Pancreas (tissue), 10 donors: Measurements from ENCODE around the gene OR4X2. TPM values are rescaled to one million over a fixed set of nuclear protein-coding genes. Genes with fewer than 3 reads are reported as not detected.
"Not testable (repeated sequence)": the region's sequence is repeated elsewhere in the genome, so short reads cannot be mapped to it uniquely, and the experiment has no call there.

Experiments used
- ATAC-seq, 4 donors: fragments of 200-7000 bp; cut with Tn5 transposase; one replicate each; pipeline versions ENCODE4 v1.8.0 to v1.9.1; 2020; ENCODE audit warnings: mild to moderate bottlenecking in 4 of 4, moderate library complexity in 4 of 4
- DNase-seq, 6 donors: peaks; one replicate each; pipeline ENCODE4 v3.0.0-alpha.2; 2020
- FAIRE-seq: peaks from 2 replicates; lab custom pipeline; 2012; peaks lifted over from hg19 to GRCh38; lab: Jason Lieb, UNC
- H3K27ac ChIP-seq, 4 donors: fragments of 200-600 bp; sonication (generic); 1 replicate in 3 of 4; 2 replicates in 1 of 4; pipeline versions ENCODE4 v1.5.0 to v1.8.0; 2020
- H3K27me3 ChIP-seq, 4 donors: fragments of 200-600 bp; one replicate each; pipeline ENCODE4 v1.8.0; 2021
- H3K36me3 ChIP-seq, 3 donors: fragments of 200-600 bp; sonication (generic) in 1 of 3; one replicate each; pipeline versions ENCODE4 v1.5.0 to v1.8.0; 2020 to 2021
- H3K4me1 ChIP-seq, 3 donors: fragments of 200-600 bp; one replicate each; pipeline ENCODE4 v1.8.0; 2021
- H3K4me3 ChIP-seq, 4 donors: fragments of 200-600 bp; sonication (generic) in 2 of 4; one replicate each; pipeline versions ENCODE4 v1.5.0 to v1.8.0; 2020 to 2021
- H3K9me3 ChIP-seq, 4 donors: fragments of 200-600 bp; one replicate each; pipeline ENCODE4 v1.8.0; 2021
- CTCF ChIP-seq, 4 donors: fragments of 200-600 bp; sonication (generic) in 3 of 4; IDR thresholded peaks; one replicate each; pipeline versions ENCODE4 v1.5.0 to v1.8.0; 2021; ENCODE audit warnings: antibody characterized with exemption in 4 of 4
- WGBS, 2 donors: extraction: QIAGEN DNeasy Blood & Tissue Kit; methylation state at CpG; one replicate each; pipeline ENCODE4 v1.1.7; 2013; 5-methylcytosine and 5-hydroxymethylcytosine counted together
- intact Hi-C, 3 donors: fragments of 100-400 bp; cut with DNase I; formaldehyde crosslinking; loops; one replicate each; pipeline versions ENCODE4 v1.11.1 to v1.14.2; 2022
- polyA plus RNA-seq, 2 donors: library from polyadenylated mRNA; stranded (reverse); fragments of 200-250 nt; gene quantifications; one replicate each; pipeline ENCODE4 v1.2.3, GENCODE V29; 2013
- total RNA-seq, 6 donors: library from RNA; stranded (reverse); fragmentation: NEBNext Ultra II Directional in 4 of 6; extraction: Animal tissue kit (Norgen Biotek cat#: 25700) in 4 of 6; gene quantifications; one replicate each; pipeline versions ENCODE4 v1.2.1 to v1.2.4, GENCODE V29; 2021 to 2023
- donor health status: healthy with polysubstance abuse.
- donor health status: DM: no; HTN: no; CAD: no; lungs with moderate emphysema.
- donor health status: DM: no; HTN: no; CAD: no.
- donor health status: control.
- donor health status: control.
- donor health status: Bipolar disorder and iron deficiency.
- donor health status: DM: yes; HTN: yes; CAD: no.
- donor health status: DM: no; HTN: no; CAD: no.
- donor health status: DM: no; HTN: no; CAD: no.
- donor health status: DM: yes; HTN: yes; CAD: no.

OR4X2 gene
- total RNA-seq = not detected
- polyA plus RNA-seq = not detected

- no peaks in the 10 kb centered on the region for H3K36me3 ChIP-seq
- FAIRE-seq (no peak), ATAC-seq (no peak), DNase-seq (no peak)
- H3K27me3 ChIP-seq = no peaks in the 10 kb centered on the region
- no peak for TF ChIP-seq CTCF (IDR thresholded peaks at IDR 0.05)
- H3K4me1 ChIP-seq = no peaks in the 10 kb centered on the region
- H3K27ac ChIP-seq = no peak within 1 kb of the TSS
- intact Hi-C loops = no loop called here
- no peak within 1 kb of the TSS for H3K4me3 ChIP-seq
- peaks cover 0 to 4% (median 0%) of the 10 kb centered on the region in 4 donors for H3K9me3 ChIP-seq
Observed at GRCh38 chr11:48244804-48245203, at the start of gene OR4X2. Gene OR4X2 (plus strand): TSS chr11:48245104. CDS start chr11:48245104, 0 bp downstream.

- Histone ChIP-seq H3K4me3 (no peak overlapping the region), H3K4me1 (no peaks in the 10 kb centered on the region), H3K9me3 (no peaks in the 10 kb centered on the region), H3K27ac (no peak overlapping the region), H3K36me3 (no peaks in the 10 kb centered on the region), H3K27me3 (peaks cover 0 to 3% (median 0%) of the 10 kb centered on the region in 4 donors)
- no peak for ATAC-seq
- no peak for DNase-seq
- 51 to 61% methylated on average over 2 of the region's 2 CpGs for WGBS, 2 donors
- no peak for TF ChIP-seq CTCF (IDR thresholded peaks at IDR 0.05)
- no peak for FAIRE-seq
- intact Hi-C loops = no loop called here
Observed at GRCh38 chr11:48207881-48208280, 37.0 kb upstream of the OR4X2 start.

GRCh38 chr11:48210052-48210451, 34.9 kb upstream of the OR4X2 start:
- peaks cover 0 to 3% (median 0%) of the 10 kb centered on the region in 4 donors for H3K27me3 ChIP-seq
- no peaks in the 10 kb centered on the region for H3K4me1 ChIP-seq
- WGBS, 2 donors = 15 to 18% methylated on average over 7 of the region's 7 CpGs
- H3K9me3 ChIP-seq = no peaks in the 10 kb centered on the region
- no peak for TF ChIP-seq CTCF (IDR thresholded peaks at IDR 0.05)
- H3K4me3 ChIP-seq = no peak overlapping the region
- no peak overlapping the region for H3K27ac ChIP-seq
- no peaks in the 10 kb centered on the region for H3K36me3 ChIP-seq
- intact Hi-C loops = no loop called here
- ATAC-seq (no peak), FAIRE-seq (no peak), DNase-seq (no peak)

GRCh38 chr11:48216510-48216909, 28.4 kb upstream of the OR4X2 start, which contains the start of gene OR4B1:
Gene OR4B1 (plus strand): TSS chr11:48216810. CDS start chr11:48216810, 0 bp downstream.
- Histone ChIP-seq H3K4me1 (no peaks in the 10 kb centered on the region), H3K27ac (no peak within 1 kb of the TSS), H3K4me3 (no peak within 1 kb of the TSS), H3K27me3 (no peaks in the 10 kb centered on the region), H3K9me3 (no peaks in the 10 kb centered on the region), H3K36me3 (no peaks in the 10 kb centered on the region)
- FAIRE-seq (no peak), ATAC-seq (no peak), DNase-seq (no peak)
- no peak for TF ChIP-seq CTCF (IDR thresholded peaks at IDR 0.05)
- 28 to 54% methylated on average over 2 of the region's 2 CpGs for WGBS, 2 donors
- intact Hi-C loops = no loop called here

GRCh38 chr11:48228761-48229160, 16.1 kb upstream of the OR4X2 start:
- intact Hi-C loops = no loop called here
- H3K4me1 ChIP-seq = no peaks in the 10 kb centered on the region
- no peaks in the 10 kb centered on the region for H3K36me3 ChIP-seq
- 68 to 82% methylated on average over 17 to 18 of the region's 18 CpGs for WGBS, 2 donors
- no peaks in the 10 kb centered on the region for H3K27me3 ChIP-seq
- no peak for TF ChIP-seq CTCF (IDR thresholded peaks at IDR 0.05)
- ATAC-seq = no peak
- no peaks in the 10 kb centered on the region for H3K9me3 ChIP-seq
- FAIRE-seq = no peak
- no peak overlapping the region for H3K27ac ChIP-seq
- H3K4me3 ChIP-seq = no peak overlapping the region
- peak in 1 of 6 donors; percentile 59 for DNase-seq

- H3K36me3 ChIP-seq, H3K4me3 ChIP-seq, DNase-seq, H3K4me1 ChIP-seq, H3K27ac ChIP-seq, FAIRE-seq, intact Hi-C loops, ATAC-seq, H3K9me3 ChIP-seq, H3K27me3 ChIP-seq: not testable (repeated sequence)
- 62 to 72% methylated on average over 11 of the region's 11 CpGs for WGBS, 2 donors
Observed at GRCh38 chr11:48230057-48230456, 14.8 kb upstream of the OR4X2 start.
